ELR (cell line): ENCODE data around the gene TCN1.

Source experiments
- DNase-seq: peaks from one replicate; pipeline ENCODE4 v3.0.0-alpha.2; 2015; ENCODE audit warnings: low read depth

The TCN1 gene

DNA sequence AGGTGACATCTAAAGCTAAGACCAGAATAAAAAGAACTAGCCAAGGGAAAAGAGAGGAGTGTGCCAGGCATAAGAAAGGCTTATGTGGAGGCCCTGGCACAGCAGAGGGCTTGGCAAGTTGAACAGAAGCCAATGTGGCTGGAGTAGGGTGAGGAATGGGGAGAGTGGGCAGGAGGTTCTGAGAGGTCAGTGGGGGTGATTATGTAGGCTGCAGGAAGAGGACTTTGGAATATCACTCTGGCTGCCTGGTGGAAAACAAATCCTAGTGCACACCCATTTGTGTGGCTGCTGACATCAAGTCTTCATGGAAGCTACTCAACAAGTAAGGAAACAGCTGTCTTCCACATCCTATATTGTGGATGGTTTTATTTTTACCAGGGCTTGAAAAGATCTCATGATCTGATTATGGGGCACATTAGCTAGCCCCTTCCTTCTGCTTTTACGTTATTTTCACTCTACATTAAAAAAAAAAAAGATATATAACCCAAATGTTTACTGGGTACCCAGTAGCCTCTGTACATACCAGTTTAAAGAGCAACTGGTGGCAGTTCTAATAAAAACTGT, 59.2 kb downstream of the TCN1 start:
- DNase-seq, result no peak

DNA sequence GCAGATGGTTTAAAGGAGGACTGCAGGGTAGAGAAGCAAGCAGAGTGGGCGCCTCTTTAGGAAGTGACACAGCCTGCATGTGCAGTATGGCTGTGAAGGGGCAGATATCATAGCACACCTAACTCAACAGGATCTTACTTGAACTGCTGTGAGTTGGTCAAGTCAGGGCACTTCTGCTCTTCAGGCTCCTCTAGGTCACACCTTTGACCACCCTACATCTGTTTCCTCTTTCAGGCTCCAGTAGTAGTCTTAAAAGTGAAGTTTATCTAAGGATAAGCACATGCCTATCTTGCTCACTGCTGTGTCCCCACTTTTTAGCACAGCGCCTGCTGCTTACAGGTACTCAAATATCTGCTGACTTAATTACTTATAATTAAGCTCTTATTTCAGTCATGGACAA, 62.2 kb downstream of the TCN1 start:
- no peak for DNase-seq
